Measurements from ENCODE around the gene FGF1.

The FGF1 gene

DNA sequence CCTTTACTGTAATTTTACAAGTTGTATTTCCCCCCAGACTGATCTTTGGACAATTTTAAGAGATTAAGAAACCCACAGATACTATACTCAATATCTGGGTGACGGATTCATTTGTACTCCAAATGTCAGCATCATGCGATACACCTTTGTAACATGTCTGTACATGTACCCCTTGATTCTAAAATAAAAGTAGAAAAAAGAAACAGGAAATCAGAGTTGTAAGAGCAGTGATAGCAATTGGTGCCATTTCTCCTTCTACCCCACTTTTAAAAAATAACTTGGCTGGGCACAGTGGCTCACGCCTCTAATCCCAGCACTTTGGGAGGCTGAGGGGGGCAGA is 116.9 kb downstream of the FGF1 start:
- DNase-seq: no peak

DNA sequence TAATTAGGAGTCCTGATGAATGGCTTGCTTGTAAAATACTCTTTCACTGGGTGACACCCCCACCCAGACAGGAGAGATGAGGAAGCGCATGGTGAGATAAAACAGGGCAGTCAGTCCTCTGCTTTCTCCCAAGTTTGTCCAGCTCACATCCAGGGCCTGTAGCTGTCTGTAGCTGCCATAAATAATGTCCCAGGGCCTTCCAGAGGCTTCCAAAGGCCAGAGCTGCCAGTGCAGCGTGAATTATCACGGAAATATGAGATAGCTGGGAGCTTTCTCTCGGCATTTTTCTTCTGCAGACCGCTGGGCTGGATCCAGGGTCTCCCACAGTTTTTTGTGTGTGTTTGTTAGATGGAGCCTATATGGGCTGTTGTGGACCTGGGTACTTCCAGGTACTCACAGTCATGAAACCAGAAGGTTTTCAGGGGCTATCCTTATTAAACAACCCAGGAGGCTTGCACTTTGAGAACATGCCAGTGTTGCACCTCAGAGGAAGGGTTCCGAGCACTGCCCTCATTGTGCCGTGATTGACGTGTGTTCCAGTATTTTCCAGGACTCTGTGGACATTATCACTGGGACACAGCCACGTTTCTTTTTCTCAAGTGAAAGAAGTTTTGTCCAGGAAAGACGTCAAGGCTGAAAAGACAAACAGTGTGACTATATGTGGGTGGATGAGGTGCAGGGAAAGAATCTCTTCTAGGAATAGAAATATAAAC is 117.5 kb downstream of the FGF1 start:
- no peak for DNase-seq

DNA sequence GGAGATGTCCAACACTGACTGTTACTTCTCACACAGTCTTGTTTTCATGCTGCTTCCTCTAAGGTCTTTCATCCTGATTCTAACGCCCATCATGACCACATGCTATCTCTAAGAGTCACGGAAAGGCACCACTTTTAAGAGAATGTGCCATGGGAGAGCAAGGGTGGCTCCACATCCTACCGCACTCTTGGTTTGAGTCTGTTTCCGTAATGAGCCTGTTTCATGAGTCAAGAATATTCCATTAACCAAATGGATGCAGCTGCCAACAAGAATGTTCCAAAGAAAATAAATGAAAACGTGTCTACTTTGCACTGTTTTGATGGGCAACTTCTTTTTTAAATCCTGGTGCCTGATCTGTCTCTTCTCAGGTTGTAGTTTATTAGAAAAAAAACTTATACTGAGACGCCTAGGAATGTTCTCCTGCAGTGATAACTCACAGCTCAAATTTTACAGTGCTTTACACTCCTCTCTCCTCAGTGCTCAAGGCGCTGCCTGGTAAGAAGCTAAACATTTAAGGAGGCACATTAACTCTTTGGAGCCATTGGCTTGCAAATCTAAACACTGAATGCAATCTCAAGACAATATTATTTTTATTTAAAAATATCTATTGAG is 124.3 kb downstream of the FGF1 start:
- no peak for DNase-seq

DNA sequence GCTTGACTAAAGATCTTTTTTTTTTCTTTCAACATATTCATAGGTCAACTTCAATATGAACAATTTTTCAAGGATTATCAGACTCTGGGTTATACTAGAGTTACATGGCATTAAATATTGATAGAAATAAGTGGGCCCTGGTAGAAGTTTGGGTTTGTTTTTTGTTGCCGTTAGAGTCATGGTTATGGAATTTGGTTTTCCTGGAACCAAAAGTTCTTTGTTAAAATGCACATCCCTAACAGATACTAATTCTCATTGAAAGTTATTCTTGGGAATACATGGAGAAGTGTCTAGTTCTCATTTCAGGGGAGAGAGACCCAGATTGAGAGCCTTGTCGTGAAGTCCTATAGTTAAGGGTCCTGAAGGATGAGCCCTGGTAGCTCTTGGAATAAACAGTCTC is 124.9 kb downstream of the FGF1 start:
- no peak for DNase-seq

DNA sequence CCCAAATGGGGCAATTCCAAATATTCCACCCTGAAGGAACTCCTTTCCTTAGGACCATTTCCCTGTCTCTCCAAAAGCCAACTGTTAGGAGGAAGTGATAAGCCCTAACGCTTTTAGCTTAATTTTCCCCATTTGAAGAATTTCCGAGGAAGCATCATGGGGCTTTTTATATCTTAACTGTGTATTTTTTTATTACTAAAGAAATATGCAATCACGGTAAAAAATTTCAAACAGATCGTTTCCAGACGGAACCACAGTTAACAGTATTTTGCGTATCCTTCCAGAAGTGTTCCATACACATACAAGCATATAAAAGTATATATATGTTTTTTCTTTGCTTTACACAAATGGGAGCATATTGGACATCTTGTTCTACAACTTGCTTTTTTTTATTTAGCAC is 133.8 kb downstream of the FGF1 start:
- DNase-seq: no peak

DNA sequence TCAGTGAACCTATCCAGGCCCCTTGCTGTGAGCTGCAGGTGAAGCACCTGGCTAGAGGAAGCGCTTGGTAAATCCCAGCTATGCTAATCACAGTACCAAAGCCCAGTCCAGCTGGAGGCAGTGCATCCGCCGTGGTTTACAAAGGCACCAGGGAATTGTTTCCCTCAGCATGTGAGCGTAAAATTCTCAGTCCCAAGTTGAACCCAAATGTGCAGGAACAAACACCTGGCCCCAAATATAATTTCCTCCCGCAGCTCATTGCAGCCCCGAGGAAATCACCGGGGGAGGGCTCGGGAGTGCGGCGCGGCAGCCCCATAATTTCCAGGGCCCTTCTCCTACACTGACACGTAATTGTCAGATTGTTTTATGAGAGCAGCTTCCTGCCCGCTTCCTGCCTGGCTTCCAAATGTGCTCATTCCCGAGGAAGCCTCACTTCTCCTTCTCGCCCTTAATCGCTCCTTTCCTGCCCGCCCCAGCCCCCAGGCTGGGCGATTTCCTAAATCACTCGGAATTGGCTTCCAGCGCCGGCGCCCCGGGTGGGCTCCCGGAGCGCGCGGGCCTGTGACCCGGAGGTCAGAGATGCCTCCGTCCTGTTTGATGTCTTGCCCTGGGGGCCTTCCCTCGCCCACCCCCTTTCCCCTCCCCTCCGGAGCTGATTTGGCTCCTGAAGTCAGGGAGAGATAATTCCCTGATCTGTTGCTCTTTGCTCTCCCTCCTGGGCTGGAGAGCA is 134.4 kb downstream of the FGF1 start:
- no peak for DNase-seq

DNA sequence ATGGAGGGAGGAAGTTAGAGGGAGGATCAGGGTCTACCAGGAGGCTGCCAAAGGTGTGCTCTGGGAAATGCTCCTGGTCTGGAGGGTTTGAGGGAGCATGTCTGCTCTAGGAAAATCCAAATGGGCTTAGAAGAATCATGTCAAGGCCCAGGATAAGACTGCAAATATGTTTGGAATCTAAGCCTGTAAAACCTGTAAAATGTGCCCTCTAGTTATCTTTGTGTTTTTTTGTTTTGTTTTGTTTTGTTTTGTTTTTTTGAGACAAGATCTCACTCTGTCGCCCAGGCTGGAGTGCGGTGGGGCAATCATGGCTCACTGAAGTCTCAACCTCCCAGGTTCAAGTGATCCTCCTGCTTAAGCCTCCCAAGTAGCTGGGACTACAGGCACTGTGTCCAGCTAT is 135.4 kb downstream of the FGF1 start:
- DNase-seq: no peak

DNA sequence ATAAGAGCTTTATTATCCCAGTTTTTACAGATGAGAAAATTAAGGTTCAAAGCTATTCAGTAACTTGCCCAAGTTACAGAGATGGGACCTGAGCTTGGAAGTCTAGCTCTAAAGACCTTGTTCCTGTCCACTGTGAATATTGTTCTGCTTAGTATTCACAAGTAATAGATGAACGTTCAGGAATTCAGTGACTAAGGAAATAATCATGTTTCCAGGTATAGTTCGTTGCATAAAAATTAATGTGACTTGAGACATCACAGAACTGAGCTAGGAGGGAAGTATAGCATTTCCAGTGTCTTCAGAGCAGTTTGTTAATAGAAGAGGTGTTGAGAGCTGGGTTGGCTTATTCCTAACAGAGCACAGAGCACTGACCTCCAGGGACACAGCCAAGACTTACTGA is 136.1 kb downstream of the FGF1 start:
- DNase-seq: no peak

DNA sequence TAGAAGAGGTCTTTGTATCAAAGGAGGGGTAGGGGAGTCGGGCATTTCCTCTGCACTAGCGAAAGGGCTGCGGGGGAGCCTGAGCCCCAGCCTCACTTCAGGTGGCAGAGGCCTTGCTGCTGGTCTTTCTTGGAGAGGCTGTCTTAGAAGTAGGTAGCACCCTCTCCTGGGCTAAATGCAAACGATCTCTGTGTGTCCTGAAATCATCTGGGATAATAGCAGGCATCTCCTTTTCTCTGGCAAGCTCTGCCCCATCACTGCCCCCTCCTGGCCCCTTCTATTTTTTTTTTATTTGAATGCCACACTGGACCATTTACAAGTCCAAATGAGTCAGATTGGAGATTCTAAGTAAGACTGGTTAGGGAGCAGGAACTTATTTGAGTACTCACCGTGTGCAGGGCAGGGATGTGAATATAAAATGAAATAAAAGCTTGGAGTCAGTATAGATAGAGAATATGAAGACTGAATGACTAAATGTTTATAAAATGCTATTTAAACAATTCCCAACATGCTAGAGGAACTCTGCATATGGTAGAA is 137.1 kb downstream of the FGF1 start:
- peak; percentile 2 for DNase-seq

DNA sequence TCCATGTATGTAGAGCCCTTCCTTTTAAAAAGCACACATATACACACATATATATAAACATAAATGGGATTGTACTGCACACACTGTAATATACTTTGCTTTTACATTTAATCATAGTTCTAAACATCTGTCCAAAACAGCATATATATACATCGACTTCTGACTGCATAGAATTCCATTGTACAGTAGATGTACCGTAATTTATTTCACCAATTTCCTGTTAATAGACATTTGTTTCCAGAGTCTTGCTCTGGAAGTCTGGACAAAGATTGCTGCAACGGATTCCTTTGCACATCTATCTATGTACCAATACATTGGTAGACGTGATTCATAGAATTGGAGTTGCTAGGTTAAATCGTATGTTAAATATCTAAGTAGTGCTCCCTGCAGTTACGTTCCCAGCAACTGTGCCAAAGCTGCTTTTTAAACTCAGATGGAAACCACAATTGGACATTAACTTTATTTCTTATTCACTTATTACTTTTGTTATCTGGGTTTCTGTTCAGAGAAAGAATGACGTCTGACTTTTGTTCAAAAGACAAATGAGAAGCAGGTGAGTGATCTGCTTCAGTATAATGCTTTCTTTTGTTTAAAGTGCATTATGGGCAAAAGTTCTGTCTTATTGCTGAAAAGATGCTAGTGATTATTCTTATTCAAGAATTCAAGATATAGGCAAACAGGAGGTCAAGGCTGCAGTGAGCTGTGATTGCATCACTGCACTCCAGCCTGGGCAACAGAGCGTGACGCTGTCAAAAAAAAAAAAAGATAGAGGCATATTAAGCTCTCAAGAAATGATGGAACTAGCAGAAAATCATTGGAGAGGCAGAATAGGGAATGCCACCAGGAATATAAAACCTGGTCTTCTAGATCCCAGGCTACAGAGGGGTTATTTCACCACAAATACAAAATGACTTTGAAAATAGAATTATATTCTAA is 138.2 kb downstream of the FGF1 start:
- DNase-seq: no peak

DNA sequence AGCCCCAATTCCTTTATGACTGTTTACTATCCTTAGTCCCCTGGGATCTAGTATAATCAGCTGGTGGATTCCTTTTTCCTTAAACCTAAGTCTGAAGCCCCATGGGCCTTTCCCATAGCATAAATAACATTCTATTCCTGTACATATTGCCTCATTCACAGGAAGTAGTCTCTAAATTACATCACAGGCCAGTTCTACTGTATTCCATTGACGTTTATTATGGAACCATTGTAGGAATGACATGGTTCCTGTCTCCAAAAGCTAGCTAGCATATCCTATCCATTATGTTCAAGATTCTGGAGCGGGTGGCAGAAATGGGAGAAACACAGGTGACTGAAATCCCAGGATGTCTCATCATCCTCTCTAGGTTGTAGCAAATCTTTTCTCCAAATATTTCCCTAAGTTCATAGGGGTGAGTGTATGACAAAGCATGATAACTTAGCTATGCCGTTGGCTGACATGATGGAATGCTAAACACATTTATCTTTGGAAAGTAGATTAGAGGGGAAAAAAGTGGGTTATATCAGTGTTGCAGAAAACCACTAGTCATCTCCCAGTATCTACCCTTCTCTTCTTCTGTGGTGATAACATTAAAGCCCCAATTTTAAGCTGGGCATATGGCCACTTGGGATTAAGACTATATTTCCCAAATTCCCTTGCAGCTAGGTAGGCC is 140.1 kb downstream of the FGF1 start:
- DNase-seq: no peak

DNA sequence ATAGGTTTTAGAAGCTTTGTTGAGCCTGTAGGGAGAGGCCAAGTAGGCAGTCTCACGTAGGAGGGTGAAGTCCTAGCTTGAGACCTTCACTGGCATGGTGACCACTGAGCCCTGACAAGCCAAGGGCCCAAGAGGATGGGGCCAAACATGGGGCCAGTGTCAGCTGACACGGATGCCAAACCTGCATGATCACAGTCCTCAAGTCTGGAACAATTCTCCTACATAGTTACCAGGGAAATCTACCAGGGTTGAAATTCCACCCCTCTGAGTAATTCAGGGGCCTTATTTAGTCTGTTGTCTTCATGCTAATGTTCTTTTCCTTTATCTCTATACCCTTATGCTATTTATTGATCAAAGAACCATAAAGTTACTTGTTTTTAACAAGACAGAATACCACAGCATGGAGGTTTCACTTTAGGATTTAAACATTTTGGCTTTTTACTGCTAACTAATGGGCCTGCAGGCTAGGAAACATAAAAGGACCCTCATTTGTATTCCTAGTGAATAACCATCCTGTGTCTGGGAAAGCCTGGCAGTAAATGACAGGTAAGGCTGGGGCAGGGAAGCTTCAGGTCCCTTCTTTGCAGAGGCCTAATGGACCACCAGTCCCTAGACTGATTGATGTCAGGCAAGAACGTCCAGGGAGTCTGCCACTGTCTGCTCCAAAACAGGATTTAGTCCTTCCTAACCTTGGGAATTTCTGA is 140.8 kb downstream of the FGF1 start:
- DNase-seq: no peak

DNA sequence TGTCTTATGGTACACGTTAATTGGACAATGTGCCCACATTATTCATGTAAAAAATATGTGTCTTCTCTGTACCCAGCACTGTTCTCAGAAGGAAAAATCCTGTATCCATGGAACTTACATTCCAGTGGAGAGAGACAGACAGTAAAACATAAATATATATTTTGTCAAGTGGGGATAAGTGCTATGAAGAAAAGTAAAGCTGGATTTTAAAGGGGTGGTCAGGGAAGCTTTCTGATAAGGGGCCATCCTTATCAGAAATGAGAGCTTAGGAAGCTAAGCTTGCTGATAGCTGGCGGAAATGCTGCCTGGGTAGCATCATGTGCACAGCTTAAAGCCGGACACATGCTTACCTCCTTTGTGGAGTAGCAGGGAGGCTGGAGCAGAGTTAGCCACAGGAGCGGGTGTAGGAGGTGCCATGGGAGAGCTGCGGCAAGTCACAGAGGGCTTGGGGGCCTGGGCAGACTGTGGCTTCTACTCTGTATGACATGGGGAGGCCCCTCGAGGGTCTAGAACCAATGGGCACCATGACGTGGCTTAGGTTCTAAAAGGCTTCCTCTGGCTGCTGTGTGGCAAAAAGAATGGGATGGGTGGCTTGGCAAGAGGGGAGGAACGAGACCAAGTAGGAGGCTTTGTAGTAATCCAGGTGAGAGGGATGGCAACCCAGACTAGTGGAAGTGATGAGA is 141.7 kb downstream of the FGF1 start:
- no peak for DNase-seq

DNA sequence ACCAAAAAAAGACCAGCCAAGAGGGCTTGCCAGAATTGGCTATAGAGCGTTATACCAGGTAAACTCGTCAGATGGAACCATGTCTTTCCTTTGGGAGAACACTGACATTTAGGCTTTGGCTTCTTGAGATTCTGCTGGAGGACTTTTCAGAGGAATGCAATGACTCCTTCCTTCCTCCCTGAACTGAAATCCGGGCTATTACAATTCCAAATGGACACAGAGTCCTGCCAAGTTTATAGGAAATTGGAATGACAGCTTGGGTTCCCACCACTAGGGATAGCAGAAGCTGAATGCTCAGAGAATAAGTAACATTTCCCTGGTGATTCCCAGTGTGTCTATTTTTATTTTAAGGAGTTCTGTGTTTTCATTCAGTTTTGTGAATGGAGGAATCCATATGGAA is 143.0 kb downstream of the FGF1 start:
- DNase-seq: no peak
